ENCODE data around the gene FOXO6. TPM values are rescaled to one million over a fixed set of nuclear protein-coding genes. Genes with fewer than 3 reads are reported as not detected.

The FOXO6 gene
- total RNA-seq, 1 experiment from 2014 or later: 0.23 TPM

- peak; percentile 36 for DNase-seq (ENCODE audit: low read depth)
Measured at GRCh38 chr1:41423511-41424191, 62.4 kb downstream of the FOXO6 start.

- DNase-seq (ENCODE audit: low read depth): no peak
Measured at GRCh38 chr1:41424581-41425118, 63.4 kb downstream of the FOXO6 start.

GRCh38 chr1:41425369-41425768 lies 64.1 kb downstream of the FOXO6 start:
- DNase-seq (ENCODE audit: low read depth): no peak

- no peak for DNase-seq (ENCODE audit: low read depth)
Measured at GRCh38 chr1:41426201-41426890, 65.1 kb downstream of the FOXO6 start.

GRCh38 chr1:41427122-41427913 lies 66.1 kb downstream of the FOXO6 start:
- DNase-seq (ENCODE audit: low read depth): no peak

- no peak for DNase-seq (ENCODE audit: low read depth)
Measured at GRCh38 chr1:41427916-41428737, 66.9 kb downstream of the FOXO6 start.

GRCh38 chr1:41428738-41429640 lies 67.8 kb downstream of the FOXO6 start:
- DNase-seq (ENCODE audit: low read depth): no peak

GRCh38 chr1:41429641-41430035 lies 68.4 kb downstream of the FOXO6 start:
- no peak for DNase-seq (ENCODE audit: low read depth)

GRCh38 chr1:41430069-41430468 lies 68.8 kb downstream of the FOXO6 start:
- no peak for DNase-seq (ENCODE audit: low read depth)

GRCh38 chr1:41430582-41430981 lies 69.3 kb downstream of the FOXO6 start:
- no peak for DNase-seq (ENCODE audit: low read depth)

- no peak for DNase-seq (ENCODE audit: low read depth)
Measured at GRCh38 chr1:41431490-41432350, 70.5 kb downstream of the FOXO6 start.

Other genes starting within 250 kb of the FOXO6 start
- gene SCMH1, start 119.1 kb upstream of the FOXO6 start, total RNA-seq (2014; rRNA removed): 21.2 and 21.6 TPM in 2 replicates
- gene EDN2, start 123.2 kb downstream of the FOXO6 start, total RNA-seq (2014; rRNA removed): not detected in 2 replicates